Posterior vena cava (tissue), 2 donors: ENCODE measurements around the gene PMF1. TPM values are rescaled to one million over a fixed set of nuclear protein-coding genes. Genes with fewer than 3 reads are reported as not detected.

ENCODE experiments used
- DNase-seq: peaks from one replicate; pipeline ENCODE4 v3.0.0-alpha.2; 2020; ENCODE audit warnings: low spot score
- intact Hi-C, 2 donors: fragments of 100-400 bp; cut with DNase I; formaldehyde crosslinking; loops; one replicate each; pipeline versions ENCODE4 v1.14.1 to v1.14.2; 2022 to 2023
- total RNA-seq, 2 donors: library from RNA; stranded (reverse); fragmentation: NEBNext Ultra II Directional; extraction: Animal tissue kit (Norgen Biotek cat#: 25700); gene quantifications; one replicate each; pipeline ENCODE4 v1.2.1, GENCODE V29; 2021
- donor health status: DM: yes; HTN: yes; CAD: no.
- donor health status: DM: yes; HTN: yes; CAD: no.

PMF1 gene
- total RNA-seq, 2 donors from 2014 or later = 31.8 to 34.6 TPM

- intact Hi-C loops = no loop called here
- peak; percentile 98 for DNase-seq
These were observed 19.1 kb upstream of the PMF1 start, which contains the start of gene SLC25A44 for GRCh38 chr1:156193488-156194299. Gene SLC25A44, plus strand, starts transcription at chr1:156194104. Its CDS starts 5,744 bp downstream, at chr1:156199848.

GRCh38 chr1:156194300-156194652 lies 18.5 kb upstream of the PMF1 start:
- no peak for DNase-seq
- intact Hi-C loops = no loop called here

- intact Hi-C loops = no loop called here
- DNase-seq = no peak
These were observed 17.0 kb upstream of the PMF1 start for GRCh38 chr1:156195853-156196252.

GRCh38 chr1:156196445-156196844 lies 16.4 kb upstream of the PMF1 start:
- intact Hi-C loops = no loop called here
- peak; percentile 16 for DNase-seq

GRCh38 chr1:156198831-156199349 lies 13.9 kb upstream of the PMF1 start:
- intact Hi-C loops = no loop called here
- DNase-seq = no peak

- peak; percentile 61 for DNase-seq
- intact Hi-C loops = no loop called here
These were observed 12.8 kb upstream of the PMF1 start for GRCh38 chr1:156200044-156200443.

GRCh38 chr1:156203331-156203730 lies 9.5 kb upstream of the PMF1 start:
- no peak for DNase-seq
- intact Hi-C loops = no loop called here

GRCh38 chr1:156204686-156205085 lies 8.1 kb upstream of the PMF1 start:
- intact Hi-C loops = no loop called here
- peak; percentile 19 for DNase-seq

GRCh38 chr1:156211243-156211642 lies 1.6 kb upstream of the PMF1 start:
- DNase-seq = peak; percentile 15
- intact Hi-C loops = no loop called here

- intact Hi-C loops = no loop called here
- peak; percentile 56 for DNase-seq
These were observed 677 bp upstream of the PMF1 start for GRCh38 chr1:156212130-156212529.

GRCh38 chr1:156213644-156213966 lies 798 bp downstream of the PMF1 start:
- no peak for DNase-seq
- intact Hi-C loops = no loop called here

GRCh38 chr1:156214024-156214748 lies 1.4 kb downstream of the PMF1 start:
- DNase-seq = peak; percentile 48
- intact Hi-C loops = no loop called here

GRCh38 chr1:156216361-156217086 lies 3.7 kb downstream of the PMF1 start:
- peak; percentile 77 for DNase-seq
- intact Hi-C loops = loop anchor here in 1 of 2 donors (5.0 kb wide), 1 partner anchor 129 kb away; no protein-coding TSS in a partner anchor

GRCh38 chr1:156217871-156218270 lies 5.1 kb downstream of the PMF1 start:
- intact Hi-C loops = loop anchor here in 1 of 2 donors (5.0 kb wide), 1 partner anchor 131 kb away; no protein-coding TSS in a partner anchor
- peak; percentile 6 for DNase-seq

GRCh38 chr1:156220226-156220625 lies 7.4 kb downstream of the PMF1 start:
- intact Hi-C loops = loop anchor here (5.0 kb wide), 3 partner anchors 68 to 128 kb away; partner anchors contain the start of gene SEMA4A (in 1 of the 2)

GRCh38 chr1:156221986-156222692 lies 9.3 kb downstream of the PMF1 start:
- intact Hi-C loops = loop anchor here (5.0 kb wide), 3 partner anchors 70 to 130 kb away; partner anchors contain the start of gene SEMA4A (in 1 of the 2)
- DNase-seq = peak; percentile 28

More at GRCh38 chr1:156220226-156220625, 7.4 kb downstream of the PMF1 start:
- DNase-seq = no peak

GRCh38 chr1:156225677-156226014 lies 12.8 kb downstream of the PMF1 start:
- no peak for DNase-seq
- intact Hi-C loops = loop anchor here in 1 of 2 donors (5.0 kb wide), 1 partner anchor 133 kb away; no protein-coding TSS in a partner anchor

- DNase-seq = no peak
- intact Hi-C loops = loop anchor here in 1 of 2 donors (5.0 kb wide), 1 partner anchor 134 kb away; no protein-coding TSS in a partner anchor
These were observed 13.3 kb downstream of the PMF1 start for GRCh38 chr1:156226116-156226538.

- no peak for DNase-seq
These were observed 14.0 kb downstream of the PMF1 start for GRCh38 chr1:156226782-156227181.

More at GRCh38 chr1:156226782-156227181, 14.0 kb downstream of the PMF1 start:
- intact Hi-C loops = loop anchor here in 1 of 2 donors (5.0 kb wide), 1 partner anchor 134 kb away; no protein-coding TSS in a partner anchor
